ENCODE results near the gene CLCN7.

Gene CLCN7

GRCh38 chr16:1461146-1461545 lies 13.7 kb downstream of the CLCN7 start:
- Histone ChIP-seq H3K36me3 (replicated peaks; ENCODE audit: low read depth, low read length) (no peaks in the 10 kb centered on the region), H3K27ac (ENCODE audit: low read length) (no peak overlapping the region), H3K27me3 (ENCODE audit: low read depth, low read length) (no peaks in the 10 kb centered on the region), H3K4me3 (ENCODE audit: low read length) (no peak overlapping the region), H3K9ac (ENCODE audit: low read length) (no peak overlapping the region), H4K20me1 (ENCODE audit: insufficient read depth, low read length) (no peaks in the 10 kb centered on the region), H3K9me3 (ENCODE audit: insufficient read depth, low read length) (no peaks in the 10 kb centered on the region), H3K4me1 (ENCODE audit: low read length) (peaks cover 6% of the 10 kb centered on the region; the same call in 1 of the 2 replicates), H2AFZ (ENCODE audit: low read depth, low read length) (no peak overlapping the region), H3K4me2 (ENCODE audit: low read length) (no peak overlapping the region), H3K79me2 (ENCODE audit: low read length) (no peaks in the 10 kb centered on the region)
- TF ChIP-seq EZH2phosphoT487 (IDR thresholded peaks at IDR 0.05; ENCODE audit: low read depth) (no peak), CTCF (IDR thresholded peaks at IDR 0.05; ENCODE audit: low read depth, low read length) (no peak)

- no peak overlapping the region for H3K4me3 ChIP-seq (ENCODE audit: low read length)
- no peak overlapping the region for H3K9ac ChIP-seq (ENCODE audit: low read length)
- H3K9me3 ChIP-seq (ENCODE audit: insufficient read depth, low read length): no peaks in the 10 kb centered on the region
- TF ChIP-seq EZH2phosphoT487 (IDR thresholded peaks at IDR 0.05; ENCODE audit: low read depth) (no peak), CTCF (IDR thresholded peaks at IDR 0.05; ENCODE audit: low read depth, low read length) (no peak)
- no peaks in the 10 kb centered on the region for H4K20me1 ChIP-seq (ENCODE audit: insufficient read depth, low read length)
- no peaks in the 10 kb centered on the region for H3K36me3 ChIP-seq (replicated peaks; ENCODE audit: low read depth, low read length)
- H3K79me2 ChIP-seq (ENCODE audit: low read length): no peaks in the 10 kb centered on the region
- no peak overlapping the region for H3K27ac ChIP-seq (ENCODE audit: low read length)
- H3K4me2 ChIP-seq (ENCODE audit: low read length): no peak overlapping the region
- H2AFZ ChIP-seq (ENCODE audit: low read depth, low read length): no peak overlapping the region
- H3K27me3 ChIP-seq (ENCODE audit: low read depth, low read length): no peaks in the 10 kb centered on the region
- H3K4me1 ChIP-seq (ENCODE audit: low read length): peaks cover 6% of the 10 kb centered on the region; the same call in 1 of the 2 replicates
Measured at GRCh38 chr16:1460602-1461138, 14.2 kb downstream of the CLCN7 start.

- TF ChIP-seq EZH2phosphoT487 (IDR thresholded peaks at IDR 0.05; ENCODE audit: low read depth): no peak
- TF ChIP-seq CTCF (IDR thresholded peaks at IDR 0.05; ENCODE audit: low read depth, low read length): no peak
- Histone ChIP-seq H3K4me1 (ENCODE audit: low read length) (peaks cover 6% of the 10 kb centered on the region; the same call in 1 of the 2 replicates), H3K9me3 (ENCODE audit: insufficient read depth, low read length) (no peaks in the 10 kb centered on the region), H2AFZ (ENCODE audit: low read depth, low read length) (no peak overlapping the region), H3K36me3 (replicated peaks; ENCODE audit: low read depth, low read length) (no peaks in the 10 kb centered on the region), H3K4me3 (ENCODE audit: low read length) (no peak overlapping the region), H3K79me2 (ENCODE audit: low read length) (no peaks in the 10 kb centered on the region), H3K27me3 (ENCODE audit: low read depth, low read length) (no peaks in the 10 kb centered on the region), H4K20me1 (ENCODE audit: insufficient read depth, low read length) (no peaks in the 10 kb centered on the region), H3K4me2 (ENCODE audit: low read length) (no peak overlapping the region), H3K27ac (ENCODE audit: low read length) (no peak overlapping the region), H3K9ac (ENCODE audit: low read length) (no peak overlapping the region)
Measured at GRCh38 chr16:1459967-1460366, 14.9 kb downstream of the CLCN7 start.

- Histone ChIP-seq H4K20me1 (ENCODE audit: insufficient read depth, low read length) (no peaks in the 10 kb centered on the region), H3K27ac (ENCODE audit: low read length) (no peak overlapping the region), H3K9ac (ENCODE audit: low read length) (no peak overlapping the region), H3K4me1 (ENCODE audit: low read length) (peaks cover 6% of the 10 kb centered on the region; the same call in 1 of the 2 replicates), H3K36me3 (replicated peaks; ENCODE audit: low read depth, low read length) (no peaks in the 10 kb centered on the region), H2AFZ (ENCODE audit: low read depth, low read length) (no peak overlapping the region), H3K4me3 (ENCODE audit: low read length) (no peak overlapping the region), H3K79me2 (ENCODE audit: low read length) (no peaks in the 10 kb centered on the region), H3K4me2 (ENCODE audit: low read length) (no peak overlapping the region), H3K27me3 (ENCODE audit: low read depth, low read length) (no peaks in the 10 kb centered on the region), H3K9me3 (ENCODE audit: insufficient read depth, low read length) (no peaks in the 10 kb centered on the region)
- no peak for TF ChIP-seq CTCF (IDR thresholded peaks at IDR 0.05; ENCODE audit: low read depth, low read length)
- no peak for TF ChIP-seq EZH2phosphoT487 (IDR thresholded peaks at IDR 0.05; ENCODE audit: low read depth)
Measured at GRCh38 chr16:1458977-1459341, 15.9 kb downstream of the CLCN7 start.

All from OCI-LY3 (cell line).